SK-N-SH treated with all-trans-retinoic acid at 6 μM for 48 hours (cell line): ENCODE results near the gene SLC4A11.

Experiments used
- ATAC-seq: fragments of 200-7000 bp; cut with Tn5 transposase; 3 replicates; pipeline ENCODE4 v1.9.1; 2020; ENCODE audit warnings: mild to moderate bottlenecking, moderate library complexity
- ARNTL ChIP-seq: fragments of 450-650 bp; formaldehyde crosslinking; IDR thresholded peaks from 2 replicates; pipeline ENCODE4 v1.5.0; 2020; ENCODE audit warnings: low read depth, mild to moderate bottlenecking, moderate library complexity, borderline replicate concordance
- BACH2 ChIP-seq: fragments of 250-450 bp; sonication (Bioruptor Pico); IDR thresholded peaks from 2 replicates; pipeline ENCODE4 v1.9.0; 2021; ENCODE audit warnings: mild to moderate bottlenecking, borderline replicate concordance
- CSDC2 ChIP-seq: fragments of 250-450 bp; sonication (Bioruptor Pico); IDR thresholded peaks from 2 replicates; pipeline ENCODE4 v1.5.0; 2020; ENCODE audit warnings: mild to moderate bottlenecking, moderate library complexity
- ESRRG ChIP-seq: fragments of 250-450 bp; sonication (Bioruptor Pico); IDR thresholded peaks from 2 replicates; pipeline ENCODE4 v1.6.1; 2021; ENCODE audit warnings: mild to moderate bottlenecking
- GLIS3 ChIP-seq: fragments of 250-450 bp; sonication (Bioruptor Pico); IDR thresholded peaks from 2 replicates; pipeline ENCODE4 v1.5.0; 2020; ENCODE audit warnings: mild to moderate bottlenecking, moderate library complexity
- ISL1 ChIP-seq: fragments of 250-450 bp; sonication (Bioruptor Pico); IDR thresholded peaks from 2 replicates; pipeline ENCODE4 v2.1.2; 2022; ENCODE audit warnings: mild to moderate bottlenecking, moderate library complexity
- PPARA ChIP-seq: fragments of 250-450 bp; sonication (Bioruptor Pico); IDR thresholded peaks from 2 replicates; pipeline ENCODE4 v1.5.0; 2020; ENCODE audit warnings: mild to moderate bottlenecking, borderline replicate concordance
- RARB ChIP-seq: fragments of 250-450 bp; sonication (Bioruptor Pico); IDR thresholded peaks from 2 replicates; pipeline ENCODE4 v1.8.0; 2021; ENCODE audit warnings: mild to moderate bottlenecking, moderate library complexity
- SNAI2 ChIP-seq: fragments of 250-450 bp; sonication (Bioruptor Pico); IDR thresholded peaks from 2 replicates; pipeline ENCODE4 v1.5.0; 2020; ENCODE audit warnings: mild to moderate bottlenecking, moderate library complexity
- TCF4 ChIP-seq: fragments of 250-450 bp; sonication (Bioruptor Pico); IDR thresholded peaks from 2 replicates; pipeline ENCODE4 v1.8.0; 2021; ENCODE audit warnings: mild to moderate bottlenecking, moderate library complexity, borderline replicate concordance
- TOX ChIP-seq: fragments of 250-450 bp; sonication (Bioruptor Pico); IDR thresholded peaks from 2 replicates; pipeline ENCODE4 v1.8.0; 2021; ENCODE audit warnings: mild to moderate bottlenecking, moderate library complexity, borderline replicate concordance
- ZC3H10 ChIP-seq: fragments of 250-450 bp; sonication (Bioruptor Pico); IDR thresholded peaks from 2 replicates; pipeline ENCODE4 v1.5.1; 2021; ENCODE audit warnings: mild to moderate bottlenecking, moderate library complexity
- ZFP3 ChIP-seq: fragments of 250-450 bp; sonication (Bioruptor Pico); IDR thresholded peaks from 2 replicates; pipeline ENCODE4 v1.5.0; 2020; ENCODE audit warnings: mild to moderate bottlenecking, moderate library complexity
- ZFP30 ChIP-seq: fragments of 450-650 bp; formaldehyde crosslinking; IDR thresholded peaks from 2 replicates; pipeline ENCODE4 v1.5.0; 2022; ENCODE audit warnings: mild to moderate bottlenecking, moderate library complexity
- ZNF565 ChIP-seq: fragments of 450-650 bp; formaldehyde crosslinking; conservative IDR thresholded peaks from 2 replicates; pipeline ENCODE4 v1.5.0; 2020; ENCODE audit warnings: low read depth, mild to moderate bottlenecking, moderate library complexity
- ZNF8 ChIP-seq: fragments of 450-650 bp; formaldehyde crosslinking; IDR thresholded peaks from 2 replicates; pipeline ENCODE4 v1.5.0; 2020; ENCODE audit warnings: mild to moderate bottlenecking, moderate library complexity
- TF ChIP-seq, protein P1 (sequence below): fragments of 250-450 bp; sonication (Bioruptor Pico); IDR thresholded peaks from 2 replicates; pipeline ENCODE4 v1.8.0; 2020; ENCODE audit warnings: mild to moderate bottlenecking, moderate library complexity, borderline replicate concordance
- TF ChIP-seq, protein P2 (sequence below): fragments of 250-450 bp; sonication (Bioruptor Pico); IDR thresholded peaks from 2 replicates; pipeline ENCODE4 v1.5.0; 2020; ENCODE audit warnings: mild to moderate bottlenecking, moderate library complexity
- TF ChIP-seq, protein P3 (sequence below): fragments of 250-450 bp; sonication (Bioruptor Pico); IDR thresholded peaks from 2 replicates; pipeline ENCODE4 v1.5.1; 2021; ENCODE audit warnings: mild to moderate bottlenecking, moderate library complexity

The SLC4A11 gene

DNA sequence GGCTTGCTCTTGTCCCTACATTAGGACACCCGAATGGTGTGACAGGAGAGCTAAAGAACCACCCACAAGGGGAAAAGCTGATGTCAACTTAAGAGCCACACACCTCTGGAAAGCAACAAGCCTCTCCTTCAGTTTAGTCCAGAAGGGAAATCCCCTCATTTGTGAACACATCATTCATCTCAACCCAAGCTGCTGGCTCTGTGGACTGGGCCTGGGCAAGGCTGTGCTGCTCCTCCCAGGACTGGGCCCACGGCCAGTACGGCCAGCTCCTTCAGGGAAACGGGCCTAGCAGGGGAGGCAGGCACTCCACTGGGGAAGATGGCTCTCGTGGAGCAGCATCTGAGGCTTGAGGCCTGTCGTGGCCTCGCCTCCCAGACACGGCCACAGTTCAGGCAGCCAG lies 12.8 kb upstream of the SLC4A11 start (continued):
- TF ChIP-seq ZC3H10 (CRISPR knock-in tag) (no peak), SNAI2 (CRISPR knock-in tag) (no peak), ZFP30 (CRISPR knock-in tag) (no peak), ZNF8 (CRISPR knock-in tag) (no peak), PPARA (CRISPR knock-in tag) (no peak)

DNA sequence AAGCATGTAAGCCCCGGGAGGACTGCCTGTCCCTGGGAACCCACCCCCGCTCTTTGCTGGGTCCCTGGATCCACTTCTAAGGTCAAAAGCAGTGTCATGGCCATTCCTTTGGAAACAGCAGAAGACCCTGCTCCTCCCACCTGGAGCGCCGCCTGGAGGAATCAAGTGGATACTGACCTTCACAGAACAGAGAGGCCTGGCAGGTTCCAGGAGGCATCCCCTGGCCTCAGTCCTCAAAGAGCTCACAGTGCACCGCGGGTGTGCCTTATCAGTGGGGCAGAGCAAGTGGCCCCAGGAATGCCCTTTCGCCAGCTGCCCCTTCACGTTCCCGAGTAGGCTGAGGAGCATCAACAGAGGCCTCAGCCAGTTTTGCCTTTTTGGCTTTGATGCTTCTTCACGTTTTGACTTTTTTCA lies 11.1 kb upstream of the SLC4A11 start:
- peak; percentile 50 for ATAC-seq
- TF ChIP-seq ESRRG (CRISPR knock-in tag) (no peak), TOX (CRISPR knock-in tag) (no peak), PPARA (CRISPR knock-in tag) (no peak)

DNA sequence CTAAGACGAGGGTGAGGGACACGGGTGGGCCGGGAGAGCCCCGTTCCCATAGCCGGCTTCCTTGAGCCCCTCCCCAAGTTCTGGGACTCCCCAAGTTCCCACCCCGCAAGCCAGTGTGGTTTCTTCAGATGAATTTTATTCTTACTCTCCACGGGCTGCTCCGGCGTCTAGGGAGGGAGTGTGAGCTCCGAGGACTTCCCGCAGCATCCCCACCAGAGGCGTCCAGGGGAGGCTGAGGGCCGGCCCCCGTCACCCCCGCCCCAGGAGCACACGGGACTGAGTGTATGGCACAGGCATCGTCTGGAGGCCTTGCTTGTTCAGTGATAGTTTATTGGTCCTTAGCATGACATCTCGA lies 10.0 kb upstream of the SLC4A11 start:
- no peak for TF ChIP-seq ZNF8 (CRISPR knock-in tag)
- TF ChIP-seq RARB (CRISPR knock-in tag), result no peak
- TF ChIP-seq, protein P1, sequence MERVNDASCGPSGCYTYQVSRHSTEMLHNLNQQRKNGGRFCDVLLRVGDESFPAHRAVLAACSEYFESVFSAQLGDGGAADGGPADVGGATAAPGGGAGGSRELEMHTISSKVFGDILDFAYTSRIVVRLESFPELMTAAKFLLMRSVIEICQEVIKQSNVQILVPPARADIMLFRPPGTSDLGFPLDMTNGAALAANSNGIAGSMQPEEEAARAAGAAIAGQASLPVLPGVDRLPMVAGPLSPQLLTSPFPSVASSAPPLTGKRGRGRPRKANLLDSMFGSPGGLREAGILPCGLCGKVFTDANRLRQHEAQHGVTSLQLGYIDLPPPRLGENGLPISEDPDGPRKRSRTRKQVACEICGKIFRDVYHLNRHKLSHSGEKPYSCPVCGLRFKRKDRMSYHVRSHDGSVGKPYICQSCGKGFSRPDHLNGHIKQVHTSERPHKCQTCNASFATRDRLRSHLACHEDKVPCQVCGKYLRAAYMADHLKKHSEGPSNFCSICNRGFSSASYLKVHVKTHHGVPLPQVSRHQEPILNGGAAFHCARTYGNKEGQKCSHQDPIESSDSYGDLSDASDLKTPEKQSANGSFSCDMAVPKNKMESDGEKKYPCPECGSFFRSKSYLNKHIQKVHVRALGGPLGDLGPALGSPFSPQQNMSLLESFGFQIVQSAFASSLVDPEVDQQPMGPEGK (CRISPR knock-in tag), result no peak
- no peak for ATAC-seq

DNA sequence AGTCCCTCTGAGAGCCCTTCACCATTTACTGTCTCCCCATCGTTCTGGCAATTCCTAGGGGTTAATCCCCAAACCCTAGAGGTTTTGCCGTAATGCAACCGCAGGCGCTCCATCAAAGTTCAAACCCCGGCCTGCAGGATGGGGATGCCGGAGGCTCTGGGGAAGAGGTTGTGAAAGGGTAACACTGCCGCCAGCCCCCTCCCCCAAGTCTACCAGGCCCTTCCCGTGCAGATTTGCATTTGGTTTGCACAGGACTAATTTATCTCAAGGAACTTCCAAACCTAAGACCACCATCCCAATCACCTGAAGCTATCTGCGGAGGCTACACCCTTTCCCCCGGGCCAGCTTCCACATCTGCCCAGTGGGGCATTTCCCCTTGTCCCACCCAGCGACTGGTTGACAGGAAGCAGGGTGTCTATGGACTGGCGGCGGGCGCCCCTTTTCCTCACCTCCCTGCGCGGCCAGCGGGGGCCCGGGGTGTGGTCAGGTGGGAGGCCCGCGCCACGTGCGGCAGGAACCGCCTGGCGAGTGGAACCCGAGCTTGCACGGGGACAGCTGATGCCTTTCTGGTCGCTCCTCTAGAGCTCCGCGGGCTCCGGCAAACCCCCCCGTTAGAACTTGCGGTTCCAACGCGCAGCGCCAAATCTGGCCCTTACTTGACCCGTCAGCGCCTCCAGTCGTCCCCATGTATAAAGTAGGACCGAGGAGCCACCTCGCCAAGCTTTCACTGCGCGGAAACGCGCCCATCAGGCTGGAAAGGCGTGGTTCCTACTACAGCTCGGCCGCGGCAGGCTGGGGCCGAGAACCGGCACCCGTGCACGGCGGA lies 9.4 kb upstream of the SLC4A11 start:
- TF ChIP-seq ISL1 (CRISPR knock-in tag) (no peak), ARNTL (CRISPR knock-in tag) (no peak), ZFP30 (CRISPR knock-in tag) (no peak), ZFP3 (CRISPR knock-in tag) (no peak), ESRRG (CRISPR knock-in tag) (no peak), TCF4 (CRISPR knock-in tag) (no peak), ZNF565 (CRISPR knock-in tag) (no peak), TOX (CRISPR knock-in tag) (no peak), ZNF8 (CRISPR knock-in tag) (no peak), RARB (CRISPR knock-in tag) (no peak), GLIS3 (CRISPR knock-in tag) (no peak), CSDC2 (CRISPR knock-in tag) (no peak), BACH2 (CRISPR knock-in tag) (no peak)
- TF ChIP-seq, protein P2, sequence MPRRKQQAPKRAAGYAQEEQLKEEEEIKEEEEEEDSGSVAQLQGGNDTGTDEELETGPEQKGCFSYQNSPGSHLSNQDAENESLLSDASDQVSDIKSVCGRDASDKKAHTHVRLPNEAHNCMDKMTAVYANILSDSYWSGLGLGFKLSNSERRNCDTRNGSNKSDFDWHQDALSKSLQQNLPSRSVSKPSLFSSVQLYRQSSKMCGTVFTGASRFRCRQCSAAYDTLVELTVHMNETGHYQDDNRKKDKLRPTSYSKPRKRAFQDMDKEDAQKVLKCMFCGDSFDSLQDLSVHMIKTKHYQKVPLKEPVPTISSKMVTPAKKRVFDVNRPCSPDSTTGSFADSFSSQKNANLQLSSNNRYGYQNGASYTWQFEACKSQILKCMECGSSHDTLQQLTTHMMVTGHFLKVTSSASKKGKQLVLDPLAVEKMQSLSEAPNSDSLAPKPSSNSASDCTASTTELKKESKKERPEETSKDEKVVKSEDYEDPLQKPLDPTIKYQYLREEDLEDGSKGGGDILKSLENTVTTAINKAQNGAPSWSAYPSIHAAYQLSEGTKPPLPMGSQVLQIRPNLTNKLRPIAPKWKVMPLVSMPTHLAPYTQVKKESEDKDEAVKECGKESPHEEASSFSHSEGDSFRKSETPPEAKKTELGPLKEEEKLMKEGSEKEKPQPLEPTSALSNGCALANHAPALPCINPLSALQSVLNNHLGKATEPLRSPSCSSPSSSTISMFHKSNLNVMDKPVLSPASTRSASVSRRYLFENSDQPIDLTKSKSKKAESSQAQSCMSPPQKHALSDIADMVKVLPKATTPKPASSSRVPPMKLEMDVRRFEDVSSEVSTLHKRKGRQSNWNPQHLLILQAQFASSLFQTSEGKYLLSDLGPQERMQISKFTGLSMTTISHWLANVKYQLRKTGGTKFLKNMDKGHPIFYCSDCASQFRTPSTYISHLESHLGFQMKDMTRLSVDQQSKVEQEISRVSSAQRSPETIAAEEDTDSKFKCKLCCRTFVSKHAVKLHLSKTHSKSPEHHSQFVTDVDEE (CRISPR knock-in tag), result no peak
- TF ChIP-seq, protein P3, sequence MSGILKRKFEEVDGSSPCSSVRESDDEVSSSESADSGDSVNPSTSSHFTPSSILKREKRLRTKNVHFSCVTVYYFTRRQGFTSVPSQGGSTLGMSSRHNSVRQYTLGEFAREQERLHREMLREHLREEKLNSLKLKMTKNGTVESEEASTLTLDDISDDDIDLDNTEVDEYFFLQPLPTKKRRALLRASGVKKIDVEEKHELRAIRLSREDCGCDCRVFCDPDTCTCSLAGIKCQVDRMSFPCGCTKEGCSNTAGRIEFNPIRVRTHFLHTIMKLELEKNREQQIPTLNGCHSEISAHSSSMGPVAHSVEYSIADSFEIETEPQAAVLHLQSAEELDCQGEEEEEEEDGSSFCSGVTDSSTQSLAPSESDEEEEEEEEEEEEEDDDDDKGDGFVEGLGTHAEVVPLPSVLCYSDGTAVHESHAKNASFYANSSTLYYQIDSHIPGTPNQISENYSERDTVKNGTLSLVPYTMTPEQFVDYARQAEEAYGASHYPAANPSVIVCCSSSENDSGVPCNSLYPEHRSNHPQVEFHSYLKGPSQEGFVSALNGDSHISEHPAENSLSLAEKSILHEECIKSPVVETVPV (CRISPR knock-in tag), result no peak
- ATAC-seq, result no peak

DNA sequence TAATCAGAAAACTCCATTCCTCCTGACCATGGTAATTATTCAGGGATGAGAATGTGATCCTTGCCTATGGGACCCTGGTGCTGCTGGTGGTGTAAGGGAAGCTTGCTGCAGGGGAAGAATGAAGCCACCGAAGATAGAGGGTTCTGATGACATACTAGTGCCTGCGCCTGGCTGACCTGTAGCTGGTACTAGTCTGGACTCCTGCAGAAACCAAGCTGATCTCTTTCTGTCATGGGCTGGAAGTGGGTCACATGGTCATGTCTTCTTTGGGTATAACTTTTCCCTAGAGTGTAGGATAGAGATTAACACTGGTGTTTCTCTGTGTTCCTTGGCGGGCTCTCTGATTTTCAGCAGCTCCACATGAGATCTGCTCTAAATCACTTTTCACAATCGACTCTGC lies 8.6 kb upstream of the SLC4A11 start:
- TF ChIP-seq TOX (CRISPR knock-in tag) (no peak), ARNTL (CRISPR knock-in tag) (no peak), GLIS3 (CRISPR knock-in tag) (no peak), TCF4 (CRISPR knock-in tag) (no peak), ZC3H10 (CRISPR knock-in tag) (no peak), ZNF565 (CRISPR knock-in tag) (no peak)
- TF ChIP-seq, protein P3 (CRISPR knock-in tag), result no peak
- no peak for ATAC-seq
